Caco-2 (cell line): Measurements from ENCODE around the gene RAB36. TPM values are rescaled to one million over a fixed set of nuclear protein-coding genes. Genes with fewer than 3 reads are reported as not detected.

Experiments used
- BruUV-seq: library from RNA; stranded (reverse); fragments of 400-500 nt; replicated peaks from 2 replicates; lab custom pipeline; 2021; lab: Mats Ljungman, UMichigan
- CTCF ChIA-PET: fragments of 300-600 bp; sonication (Branson Sonifier 250); formaldehyde crosslinking; loops from one replicate; lab custom pipeline; 2022; ENCODE audit warnings: antibody characterized with exemption; lab: Charles Lee
- POLR2A ChIA-PET: fragments of 300-600 bp; sonication (Branson Sonifier 250); formaldehyde crosslinking; loops from one replicate; lab custom pipeline; 2022; ENCODE audit warnings: antibody characterized with exemption; lab: Charles Lee
- DNase-seq, 2 experiments: peaks; one replicate each; pipeline versions ENCODE4 v3.0.0 to v3.0.0-alpha.2; 2020 to 2022
- H3K27me3 ChIP-seq: replicated peaks from 2 replicates; pipeline ENCODE4 v1.6.0; 2011; ENCODE audit warnings: low read length; ENCODE audit not compliant: control insufficient read depth, insufficient read depth
- H3K36me3 ChIP-seq: 2 replicates; pipeline ENCODE4 v1.5.1; 2011; ENCODE audit warnings: low read length; ENCODE audit not compliant: control insufficient read depth, insufficient read depth
- H3K4me1 ChIP-seq: fragments of 250-450 bp; sonication (Bioruptor Pico); 2 replicates; pipeline ENCODE4 v1.5.1; 2020; ENCODE audit warnings: mild to moderate bottlenecking
- H3K4me3 ChIP-seq: 2 replicates; pipeline ENCODE4 v1.5.1; 2011; ENCODE audit warnings: low read depth, mild to moderate bottlenecking, control low read depth, low read length
- H3K9me3 ChIP-seq: fragments of 250-450 bp; sonication (Bioruptor Pico); 2 replicates; pipeline ENCODE4 v1.5.1; 2020; ENCODE audit warnings: mild to moderate bottlenecking, moderate library complexity
- H3K27ac Mint-ChIP-seq: one replicate; pipeline ENCODE4 v1.8.0; 2022; ENCODE audit warnings: mixed read lengths; ENCODE audit not compliant: unreplicated experiment
- H3K27me3 Mint-ChIP-seq: one replicate; pipeline ENCODE4 v1.8.0; 2022; ENCODE audit warnings: mixed read lengths; ENCODE audit not compliant: insufficient read depth, unreplicated experiment
- H3K36me3 Mint-ChIP-seq: one replicate; pipeline ENCODE4 v1.8.0; 2022; ENCODE audit warnings: mild to moderate bottlenecking, mixed read lengths; ENCODE audit not compliant: insufficient read depth, unreplicated experiment
- H3K4me1 Mint-ChIP-seq: one replicate; pipeline ENCODE4 v1.8.0; 2022; ENCODE audit warnings: low read depth, mixed read lengths; ENCODE audit not compliant: unreplicated experiment
- H3K4me3 Mint-ChIP-seq: one replicate; pipeline ENCODE4 v1.8.0; 2022; ENCODE audit warnings: mild to moderate bottlenecking, moderate library complexity, mixed read lengths; ENCODE audit not compliant: unreplicated experiment
- H3K9me3 Mint-ChIP-seq: one replicate; pipeline ENCODE4 v1.8.0; 2022; ENCODE audit warnings: mixed read lengths; ENCODE audit not compliant: unreplicated experiment
- CTCF ChIP-seq, 2 experiments: fragments of 200-600 bp in 1 of 2; IDR thresholded peaks; 1 replicate in 1 of 2; 2 replicates in 1 of 2; pipeline versions ENCODE4 v1.5.1 to v1.8.0; 2011 to 2022; ENCODE audit warnings: antibody characterized with exemption in 1 of 2, control low read depth in 1 of 2, inconsistent platforms in 1 of 2, low read depth in 1 of 2, low read length in 1 of 2, mild to moderate bottlenecking in 1 of 2, moderate library complexity in 1 of 2; ENCODE audit not compliant: insufficient read depth in 1 of 2, severe bottlenecking in 1 of 2, unreplicated experiment in 1 of 2
- intact Hi-C: fragments of 100-400 bp; cut with micrococcal nuclease; formaldehyde crosslinking; loops from one replicate; pipeline ENCODE4 v1.10.0; 2022; ENCODE audit not compliant: unreplicated experiment
- total RNA-seq: library from RNA; stranded (reverse); gene quantifications from 2 replicates; pipeline ENCODE4 v1.2.3, GENCODE V29; 2022

The RAB36 gene
- total RNA-seq, 1 experiment from 2014 or later = 0.52 TPM

GRCh38 chr22:23115369-23115768 lies 29.9 kb upstream of the RAB36 start:
- DNase-seq = no peak
- Histone ChIP-seq H3K36me3 (no peaks in the 10 kb centered on the region), H3K9me3 (no peaks in the 10 kb centered on the region), H3K4me3 (no peak overlapping the region), H3K27me3 (no peaks in the 10 kb centered on the region), H3K4me1 (no peaks in the 10 kb centered on the region)
- ChIA-PET POLR2A (no interaction called here), CTCF (no interaction called here)
- BruUV-seq = no TSS peak
- intact Hi-C loops = no loop called here
- Mint-ChIP-seq H3K4me3 (no peak overlapping the region), H3K36me3 (no peaks in the 10 kb centered on the region), H3K4me1 (no peaks in the 10 kb centered on the region), H3K9me3 (no peaks in the 10 kb centered on the region), H3K27me3 (no peaks in the 10 kb centered on the region), H3K27ac (no peak overlapping the region)
- no peak for TF ChIP-seq CTCF (IDR thresholded peaks at IDR 0.05; ENCODE audit: insufficient read depth in 1 of 2, low read depth in 1 of 2, low read length in 1 of 2, severe bottlenecking in 1 of 2, unreplicated experiment in 1 of 2)

GRCh38 chr22:23115825-23116494 lies 29.3 kb upstream of the RAB36 start:
- ChIA-PET CTCF (no interaction called here), POLR2A (no interaction called here)
- Mint-ChIP-seq H3K27ac (no peak overlapping the region), H3K27me3 (no peaks in the 10 kb centered on the region), H3K36me3 (no peaks in the 10 kb centered on the region), H3K4me3 (no peak overlapping the region), H3K9me3 (no peaks in the 10 kb centered on the region), H3K4me1 (no peaks in the 10 kb centered on the region)
- no peak overlapping the region for H3K4me3 ChIP-seq
- H3K27me3 ChIP-seq = no peaks in the 10 kb centered on the region
- H3K9me3 ChIP-seq = no peaks in the 10 kb centered on the region
- BruUV-seq = no TSS peak
- intact Hi-C loops = no loop called here
- TF ChIP-seq CTCF (IDR thresholded peaks at IDR 0.05; ENCODE audit: insufficient read depth in 1 of 2, low read depth in 1 of 2, low read length in 1 of 2, severe bottlenecking in 1 of 2, unreplicated experiment in 1 of 2) = no peak
- H3K4me1 ChIP-seq = no peaks in the 10 kb centered on the region
- DNase-seq = no peak
- H3K36me3 ChIP-seq = no peaks in the 10 kb centered on the region

- intact Hi-C loops = no loop called here
- Histone ChIP-seq H3K4me1 (no peaks in the 10 kb centered on the region), H3K4me3 (no peak overlapping the region), H3K36me3 (no peaks in the 10 kb centered on the region), H3K27me3 (no peaks in the 10 kb centered on the region), H3K9me3 (no peaks in the 10 kb centered on the region)
- DNase-seq = no peak
- Mint-ChIP-seq H3K4me3 (no peak overlapping the region), H3K4me1 (no peaks in the 10 kb centered on the region), H3K27me3 (no peaks in the 10 kb centered on the region), H3K9me3 (no peaks in the 10 kb centered on the region), H3K27ac (no peak overlapping the region), H3K36me3 (no peaks in the 10 kb centered on the region)
- no peak for TF ChIP-seq CTCF (IDR thresholded peaks at IDR 0.05; ENCODE audit: insufficient read depth in 1 of 2, low read depth in 1 of 2, low read length in 1 of 2, severe bottlenecking in 1 of 2, unreplicated experiment in 1 of 2)
- BruUV-seq = no TSS peak
- ChIA-PET CTCF (no interaction called here), POLR2A (no interaction called here)
Observed at GRCh38 chr22:23116506-23117263, 28.6 kb upstream of the RAB36 start.
